GM19025 (cell line): ENCODE data around the gene CDK11B.

Experiments used
- ATAC-seq: cut with Tn5 transposase; IDR thresholded peaks from one replicate; pipeline ENCODE4 v1.9.1; 2021; ENCODE audit warnings: mild to moderate bottlenecking, low read depth, moderate library complexity; ENCODE audit not compliant: unreplicated experiment

Gene CDK11B

GRCh38 chr1:1617516-1617915, 41.3 kb downstream of the CDK11B start:
- ATAC-seq, result no peak

- ATAC-seq, result no peak
Measured at GRCh38 chr1:1616838-1617237, 42.0 kb downstream of the CDK11B start.

GRCh38 chr1:1616045-1616790, 42.6 kb downstream of the CDK11B start:
- peak; percentile 24 for ATAC-seq

- peak; percentile 83 for ATAC-seq
Measured at GRCh38 chr1:1615256-1616044, 43.4 kb downstream of the CDK11B start, which contains the start of gene MIB2. Gene MIB2 (plus strand): TSS chr1:1615500. CDS start chr1:1623453, 7,953 bp downstream.

- no peak for ATAC-seq
Measured at GRCh38 chr1:1614954-1615255, 43.9 kb downstream of the CDK11B start.

GRCh38 chr1:1614204-1614953, 44.4 kb downstream of the CDK11B start:
- ATAC-seq, result no peak

GRCh38 chr1:1613509-1614082, 45.2 kb downstream of the CDK11B start:
- no peak for ATAC-seq

GRCh38 chr1:1612104-1612400, 46.8 kb downstream of the CDK11B start:
- no peak for ATAC-seq

- no peak for ATAC-seq
Measured at GRCh38 chr1:1610796-1611195, 48.0 kb downstream of the CDK11B start.

GRCh38 chr1:1609822-1610485, 48.9 kb downstream of the CDK11B start:
- no peak for ATAC-seq

- ATAC-seq, result no peak
Measured at GRCh38 chr1:1606232-1606631, 52.6 kb downstream of the CDK11B start.

- no peak for ATAC-seq
Measured at GRCh38 chr1:1605724-1606123, 53.1 kb downstream of the CDK11B start.

GRCh38 chr1:1605034-1605591, 53.7 kb downstream of the CDK11B start:
- ATAC-seq, result no peak

GRCh38 chr1:1604374-1605033, 54.3 kb downstream of the CDK11B start:
- no peak for ATAC-seq

GRCh38 chr1:1603671-1604373, 55.0 kb downstream of the CDK11B start:
- no peak for ATAC-seq

GRCh38 chr1:1602968-1603506, 55.8 kb downstream of the CDK11B start:
- no peak for ATAC-seq

- no peak for ATAC-seq
Measured at GRCh38 chr1:1602304-1602967, 56.4 kb downstream of the CDK11B start.

GRCh38 chr1:1601564-1602303, 57.1 kb downstream of the CDK11B start:
- no peak for ATAC-seq
